B cell (primary cell): ENCODE data around the gene CEACAM19. TPM values are rescaled to one million over a fixed set of nuclear protein-coding genes. Genes with fewer than 3 reads are reported as not detected.

Experiments used
- ATAC-seq: fragments of 200-7000 bp; cut with Tn5 transposase; one replicate; pipeline ENCODE4 v1.10.0; 2021; ENCODE audit warnings: low read depth, mild to moderate bottlenecking, moderate number of reproducible peaks, moderate library complexity
- CTCF ChIA-PET: fragments of 350-600 bp; sonication (Branson Sonifier 250); formaldehyde crosslinking; loops from one replicate; lab custom pipeline; 2021; ENCODE audit warnings: antibody characterized with exemption, inconsistent platforms; lab: Charles Lee
- POLR2A ChIA-PET: fragments of 350-600 bp; sonication (Branson Sonifier 250); formaldehyde crosslinking; loops from one replicate; lab custom pipeline; 2021; ENCODE audit warnings: antibody characterized with exemption; lab: Charles Lee
- DNase-seq: peaks from one replicate; pipeline ENCODE4 v3.0.0; 2013
- H2AFZ ChIP-seq: 2 replicates; pipeline ENCODE4 v1.6.1; 2012; ENCODE audit warnings: mild to moderate bottlenecking, low read depth, low read length; ENCODE audit not compliant: insufficient read depth, poor library complexity, severe bottlenecking
- H3K27ac ChIP-seq, 2 donors: 1 replicate in 1 of 2; 2 replicates in 1 of 2; pipeline ENCODE4 v1.5.1; 2012 to 2013; ENCODE audit warnings: low read length in 2 of 2, mild to moderate bottlenecking in 2 of 2, moderate library complexity in 1 of 2
- H3K27me3 ChIP-seq, 4 experiments: fragments of 200-600 bp in 1 of 4; sonication (generic) in 1 of 4; replicated peaks in 1 of 4; 1 replicate in 2 of 4; 2 replicates in 2 of 4; pipeline versions ENCODE4 v1.6.1 to v1.7.0; 2013 to 2016; ENCODE audit warnings: low read length in 3 of 4, mild to moderate bottlenecking in 2 of 4, mixed read lengths in 1 of 4, moderate library complexity in 1 of 4; ENCODE audit not compliant: insufficient read depth in 4 of 4, control insufficient read depth in 3 of 4; ENCODE audit errors: control extremely low read depth in 1 of 4
- H3K36me3 ChIP-seq, 2 experiments: replicated peaks in 1 of 2; 1 replicate in 1 of 2; 2 replicates in 1 of 2; pipeline versions ENCODE4 v1.6.1 to v1.7.1; 2013; ENCODE audit warnings: low read length in 1 of 2; ENCODE audit not compliant: insufficient read depth in 2 of 2, control insufficient read depth in 1 of 2; ENCODE audit errors: control extremely low read depth in 1 of 2, extremely low read depth in 1 of 2
- H3K4me1 ChIP-seq, 2 donors: fragments of 200-600 bp in 1 of 2; sonication (generic) in 1 of 2; 1 replicate in 1 of 2; 2 replicates in 1 of 2; pipeline versions ENCODE4 v1.5.1 to v1.6.1; 2013 to 2017; ENCODE audit warnings: low read length in 2 of 2; ENCODE audit not compliant: control insufficient read depth in 2 of 2, insufficient read depth in 2 of 2
- H3K4me2 ChIP-seq: replicated peaks from 2 replicates; pipeline ENCODE3; 2012; ENCODE audit warnings: mild to moderate bottlenecking, low read depth, low read length; ENCODE audit not compliant: poor library complexity, severe bottlenecking
- H3K4me3 ChIP-seq, 5 experiments: fragments of 200-600 bp in 1 of 5; sonication (generic) in 1 of 5; 1 replicate in 3 of 5; 2 replicates in 2 of 5; pipeline versions ENCODE4 v1.5.1 to v1.7.0; 2011 to 2016; ENCODE audit warnings: low read length in 4 of 5, mild to moderate bottlenecking in 4 of 5, low read depth in 2 of 5, control low read depth in 1 of 5, moderate library complexity in 1 of 5; ENCODE audit not compliant: insufficient read depth in 1 of 5; ENCODE audit errors: control extremely low read depth in 1 of 5, extremely low read depth in 1 of 5
- H3K79me2 ChIP-seq: fragments of 200-600 bp; sonication (generic); one replicate; pipeline ENCODE4 v1.6.0; 2016; ENCODE audit warnings: low read length; ENCODE audit not compliant: control insufficient read depth, insufficient read depth
- H3K9ac ChIP-seq: fragments of 200-600 bp; sonication (generic); 2 replicates; pipeline ENCODE4 v1.6.1; 2017; ENCODE audit warnings: mild to moderate bottlenecking, low read length, moderate library complexity
- H3K9me3 ChIP-seq, 3 donors: one replicate each; pipeline versions ENCODE4 v1.6.1 to v1.7.1; 2013; ENCODE audit warnings: low read length in 2 of 3; ENCODE audit not compliant: control insufficient read depth in 2 of 3, insufficient read depth in 1 of 3; ENCODE audit errors: control extremely low read depth in 1 of 3
- H4K20me1 ChIP-seq: 2 replicates; pipeline ENCODE4 v1.6.0; 2012; ENCODE audit warnings: mild to moderate bottlenecking, low read length; ENCODE audit not compliant: insufficient read depth, control insufficient read depth, poor library complexity, severe bottlenecking
- H3K27ac Mint-ChIP-seq: one replicate; pipeline ENCODE4 v1.8.0; 2021; ENCODE audit warnings: mixed read lengths
- H3K27me3 Mint-ChIP-seq: one replicate; pipeline ENCODE4 v1.8.0; 2021; ENCODE audit warnings: mixed read lengths
- H3K4me1 Mint-ChIP-seq: one replicate; pipeline ENCODE4 v1.8.0; 2021; ENCODE audit warnings: mixed read lengths
- H3K4me3 Mint-ChIP-seq: one replicate; pipeline ENCODE4 v1.8.0; 2021; ENCODE audit warnings: mixed read lengths
- H3K9me3 Mint-ChIP-seq: one replicate; pipeline ENCODE4 v1.8.0; 2022; ENCODE audit warnings: mixed read lengths; ENCODE audit not compliant: insufficient read depth
- EZH2 ChIP-seq: IDR thresholded peaks from 2 replicates; pipeline ENCODE4 v1.6.1; 2012; ENCODE audit warnings: borderline replicate concordance, low read depth, mild to moderate bottlenecking, moderate library complexity, low read length; ENCODE audit not compliant: insufficient read depth, poor library complexity, severe bottlenecking
- WGBS: methylation state at CpG from one replicate; pipeline ENCODE4 v1.1.5; 2013; ENCODE audit warnings: missing lambda C conversion rate; ENCODE audit not compliant: insufficient coverage; 5-methylcytosine and 5-hydroxymethylcytosine counted together
- intact Hi-C: fragments of 100-400 bp; cut with micrococcal nuclease; formaldehyde crosslinking; loops from one replicate; pipeline ENCODE4 v1.10.0; 2022
- polyA plus RNA-seq: library from polyadenylated mRNA; depleted of rRNA; stranded (reverse); fragments of >200 nt; gene quantifications from 2 replicates; pipeline ENCODE4 v1.2.3, GENCODE V29; 2012
- total RNA-seq, 2 donors: library from RNA; stranded (reverse); fragments of 120-200 nt in 1 of 2; gene quantifications; 1 replicate in 1 of 2; 2 replicates in 1 of 2; pipeline versions ENCODE4 v1.2.3 to v1.2.4, GENCODE V29; 2013 to 2022
- TF ChIP-seq, protein P1 (sequence below): fragments of 200-600 bp; IDR thresholded peaks from one replicate; pipeline ENCODE4 v1.8.0; 2022; ENCODE audit warnings: antibody characterized with exemption, mild to moderate bottlenecking

CEACAM19 gene
- total and polyA plus RNA-seq, 2 donors (not counting 1 experiment from before 2014, with no cell fraction given): not detected

DNA sequence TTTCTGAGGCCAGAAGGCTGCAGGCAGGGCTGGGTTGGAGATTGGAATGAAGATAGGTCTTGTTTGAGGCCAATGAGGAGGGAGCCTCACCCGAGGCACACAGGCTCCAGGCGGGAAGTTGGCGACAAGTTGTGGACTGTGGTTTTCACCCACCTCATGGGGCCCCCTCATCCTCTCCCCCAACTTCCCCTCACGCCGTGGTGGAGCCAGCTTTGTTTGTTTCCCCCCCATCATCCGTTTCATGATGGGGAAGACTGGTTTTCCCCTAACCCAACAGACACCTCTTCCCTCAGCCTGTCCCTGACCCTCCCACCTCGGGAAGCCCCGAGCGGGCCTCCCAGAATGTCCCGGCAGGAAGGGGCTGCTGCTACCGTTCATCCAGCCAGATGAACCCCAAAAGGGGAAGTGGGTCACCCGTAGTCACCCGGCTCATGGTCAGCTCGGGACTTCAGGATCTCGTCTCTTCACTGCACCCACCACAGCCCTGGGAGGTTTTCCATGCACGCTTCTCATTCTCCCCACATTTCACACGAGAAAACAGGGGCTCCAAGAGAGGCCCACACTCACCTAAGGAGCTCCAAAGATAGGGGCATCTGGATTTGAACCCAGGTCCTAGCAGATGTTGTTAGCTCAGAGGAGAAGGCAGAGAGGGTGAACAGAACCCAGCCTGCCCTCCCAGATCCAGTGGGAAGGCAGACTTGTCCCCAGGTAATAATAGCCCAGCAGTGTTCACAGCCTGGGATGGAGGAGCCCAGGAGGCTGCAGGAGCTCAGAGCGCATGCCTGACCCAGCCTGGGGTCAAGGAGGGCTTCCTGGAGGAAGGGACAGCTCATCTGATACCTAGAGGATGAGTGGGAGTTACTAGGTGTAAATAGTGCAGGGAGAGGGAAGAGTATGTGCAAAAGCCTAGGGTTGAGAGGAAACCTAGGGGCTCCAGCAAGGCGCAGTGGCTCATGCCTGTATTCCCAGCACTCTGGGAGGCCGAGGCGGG is 51.1 kb downstream of the CEACAM19 start:
- no peak overlapping the region for H3K9ac ChIP-seq
- peaks cover 32% of the 10 kb centered on the region for H3K4me1 Mint-ChIP-seq
- H3K4me3 ChIP-seq: no peak overlapping the region
- no peaks in the 10 kb centered on the region for H4K20me1 ChIP-seq
- intact Hi-C loops: loop anchor here (2.0 to 10.0 kb wide), 3 partner anchors 35 to 122 kb away; partner anchors contain the start of gene NECTIN2
- no peaks in the 10 kb centered on the region for H3K79me2 ChIP-seq
- no peak for ATAC-seq
- no peaks in the 10 kb centered on the region for H3K27me3 Mint-ChIP-seq
- H3K27me3 ChIP-seq: no peaks in the 10 kb centered on the region
- no peaks in the 10 kb centered on the region for H3K9me3 ChIP-seq
- H3K4me2 ChIP-seq: peak overlapping the region; percentile 38
- no peaks in the 10 kb centered on the region for H3K36me3 ChIP-seq
- H3K4me1 ChIP-seq: peaks cover 22 to 38% of the 10 kb centered on the region in 2 donors
- peak; percentile 59 for DNase-seq
- ChIA-PET CTCF (interaction anchor here (0.6 to 11.7 kb wide), 15 partner anchors 9 to 175 kb away, joined by 3 to 591 read pairs (median 10); partner anchors contain the start of genes BCL3 and CBLC), POLR2A (interaction anchor here (0.6 to 4.1 kb wide), 6 partner anchors 27 to 48 kb away, joined by 3 to 34 read pairs (median 6); no protein-coding TSS in a partner anchor)
- no peak overlapping the region for H3K27ac Mint-ChIP-seq
- no peaks in the 10 kb centered on the region for H3K9me3 Mint-ChIP-seq
- H3K27ac ChIP-seq: no peak overlapping the region
- TF ChIP-seq, protein P1, sequence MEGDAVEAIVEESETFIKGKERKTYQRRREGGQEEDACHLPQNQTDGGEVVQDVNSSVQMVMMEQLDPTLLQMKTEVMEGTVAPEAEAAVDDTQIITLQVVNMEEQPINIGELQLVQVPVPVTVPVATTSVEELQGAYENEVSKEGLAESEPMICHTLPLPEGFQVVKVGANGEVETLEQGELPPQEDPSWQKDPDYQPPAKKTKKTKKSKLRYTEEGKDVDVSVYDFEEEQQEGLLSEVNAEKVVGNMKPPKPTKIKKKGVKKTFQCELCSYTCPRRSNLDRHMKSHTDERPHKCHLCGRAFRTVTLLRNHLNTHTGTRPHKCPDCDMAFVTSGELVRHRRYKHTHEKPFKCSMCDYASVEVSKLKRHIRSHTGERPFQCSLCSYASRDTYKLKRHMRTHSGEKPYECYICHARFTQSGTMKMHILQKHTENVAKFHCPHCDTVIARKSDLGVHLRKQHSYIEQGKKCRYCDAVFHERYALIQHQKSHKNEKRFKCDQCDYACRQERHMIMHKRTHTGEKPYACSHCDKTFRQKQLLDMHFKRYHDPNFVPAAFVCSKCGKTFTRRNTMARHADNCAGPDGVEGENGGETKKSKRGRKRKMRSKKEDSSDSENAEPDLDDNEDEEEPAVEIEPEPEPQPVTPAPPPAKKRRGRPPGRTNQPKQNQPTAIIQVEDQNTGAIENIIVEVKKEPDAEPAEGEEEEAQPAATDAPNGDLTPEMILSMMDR: no peak
- TF ChIP-seq EZH2: no peak
- H2AFZ ChIP-seq: peak overlapping the region; percentile 12
- H3K4me3 Mint-ChIP-seq: no peak overlapping the region
- WGBS: 23% methylated on average over 17 of the region's 21 CpGs
